ENCODE measurements around the gene GRIP1.

GRIP1 gene

GRCh38 chr12:66446276-66446675, 232.6 kb downstream of the GRIP1 start:
- DNase-seq: no peak

- DNase-seq: no peak
Measured at GRCh38 chr12:66441905-66442559, 236.8 kb downstream of the GRIP1 start.

GRCh38 chr12:66438601-66439000, 240.3 kb downstream of the GRIP1 start:
- no peak for DNase-seq

GRCh38 chr12:66430106-66430505, 248.8 kb downstream of the GRIP1 start:
- DNase-seq: no peak

GRCh38 chr12:66428870-66429269, 250.0 kb downstream of the GRIP1 start:
- no peak for DNase-seq

GRCh38 chr12:66428261-66428660, 250.6 kb downstream of the GRIP1 start:
- DNase-seq: no peak

GRCh38 chr12:66426696-66427095, 252.2 kb downstream of the GRIP1 start:
- no peak for DNase-seq

GRCh38 chr12:66423266-66423665, 255.6 kb downstream of the GRIP1 start:
- no peak for DNase-seq

- no peak for DNase-seq
Measured at GRCh38 chr12:66418908-66419307, 260.0 kb downstream of the GRIP1 start.

- no peak for DNase-seq
Measured at GRCh38 chr12:66417217-66417616, 261.7 kb downstream of the GRIP1 start.

- no peak for DNase-seq
Measured at GRCh38 chr12:66409195-66409871, 269.5 kb downstream of the GRIP1 start.

GRCh38 chr12:66405395-66405794, 273.5 kb downstream of the GRIP1 start:
- DNase-seq: no peak

- no peak for DNase-seq
Measured at GRCh38 chr12:66403746-66404145, 275.1 kb downstream of the GRIP1 start.

- DNase-seq: no peak
Measured at GRCh38 chr12:66399911-66400306, 279.0 kb downstream of the GRIP1 start.

GRCh38 chr12:66398931-66399910, 279.7 kb downstream of the GRIP1 start:
- peak; percentile 4 for DNase-seq

GRCh38 chr12:66397574-66398290, 281.1 kb downstream of the GRIP1 start:
- DNase-seq: no peak

- no peak for DNase-seq
Measured at GRCh38 chr12:66393890-66394289, 285.0 kb downstream of the GRIP1 start.

- no peak for DNase-seq
Measured at GRCh38 chr12:66392266-66392915, 286.5 kb downstream of the GRIP1 start.

- DNase-seq: no peak
Measured at GRCh38 chr12:66388517-66388916, 290.4 kb downstream of the GRIP1 start.

GRCh38 chr12:66387117-66387516, 291.8 kb downstream of the GRIP1 start:
- no peak for DNase-seq

- DNase-seq: no peak
Measured at GRCh38 chr12:66380769-66381535, 297.9 kb downstream of the GRIP1 start.
